CD4-positive, alpha-beta T cell (primary cell): ENCODE measurements around the gene TSPYL2. TPM values are rescaled to one million over a fixed set of nuclear protein-coding genes. Genes with fewer than 3 reads are reported as not detected.

Source experiments
- ATAC-seq: fragments of 200-7000 bp; cut with Tn5 transposase; one replicate; pipeline ENCODE4 v1.10.0; 2022; ENCODE audit warnings: mild to moderate bottlenecking; ENCODE audit not compliant: poor library complexity
- CTCF ChIA-PET: fragments of 350-600 bp; sonication (Branson Sonifier 250); formaldehyde crosslinking; loops from one replicate; lab custom pipeline; 2021; ENCODE audit warnings: antibody characterized with exemption, inconsistent platforms; lab: Charles Lee
- POLR2A ChIA-PET: fragments of 350-600 bp; sonication (Branson Sonifier 250); formaldehyde crosslinking; loops from one replicate; lab custom pipeline; 2021; ENCODE audit warnings: antibody characterized with exemption, inconsistent platforms; lab: Charles Lee
- DNase-seq, 14 experiments: peaks; one replicate each; pipeline ENCODE4 v3.0.0-alpha.2; 2013 to 2020; ENCODE audit warnings: mixed read lengths in 2 of 14
- H3K27ac ChIP-seq, 2 donors: one replicate each; pipeline versions ENCODE4 v1.5.1 to v1.7.0; 2013; ENCODE audit warnings: low read length in 2 of 2, low read depth in 1 of 2, mild to moderate bottlenecking in 1 of 2
- H3K27me3 ChIP-seq, 2 experiments: 1 replicate in 1 of 2; 2 replicates in 1 of 2; pipeline versions ENCODE4 v1.6.1 to v1.7.0; 2013; ENCODE audit warnings: low read length in 2 of 2, control low read depth in 1 of 2, mild to moderate bottlenecking in 1 of 2, moderate library complexity in 1 of 2; ENCODE audit not compliant: insufficient read depth in 2 of 2, control insufficient read depth in 1 of 2
- H3K36me3 ChIP-seq: one replicate; pipeline ENCODE4 v1.6.1; 2013; ENCODE audit warnings: low read length, control low read depth; ENCODE audit not compliant: insufficient read depth
- H3K4me1 ChIP-seq: one replicate; pipeline ENCODE4 v1.6.1; 2013; ENCODE audit warnings: low read length, control low read depth; ENCODE audit not compliant: insufficient read depth
- H3K4me3 ChIP-seq: one replicate; pipeline ENCODE4 v1.5.1; 2013; ENCODE audit warnings: mild to moderate bottlenecking, low read length, moderate library complexity
- H3K9me3 ChIP-seq, 2 experiments: 1 replicate in 1 of 2; 2 replicates in 1 of 2; pipeline versions ENCODE4 v1.6.1 to v1.7.0; 2013; ENCODE audit warnings: low read length in 2 of 2, mild to moderate bottlenecking in 2 of 2, control low read depth in 1 of 2, moderate library complexity in 1 of 2; ENCODE audit not compliant: control insufficient read depth in 1 of 2, insufficient read depth in 1 of 2
- H3K27ac Mint-ChIP-seq: one replicate; pipeline ENCODE4 v1.8.0; 2020; ENCODE audit warnings: mixed read lengths
- H3K27me3 Mint-ChIP-seq: one replicate; pipeline ENCODE4 v1.8.0; 2021; ENCODE audit warnings: mixed read lengths
- H3K36me3 Mint-ChIP-seq: one replicate; pipeline ENCODE4 v1.8.0; 2021; ENCODE audit warnings: low read depth, mixed read lengths
- H3K4me1 Mint-ChIP-seq: one replicate; pipeline ENCODE4 v1.8.0; 2021; ENCODE audit warnings: low read depth, mixed read lengths
- H3K4me3 Mint-ChIP-seq: one replicate; pipeline ENCODE4 v1.8.0; 2020; ENCODE audit warnings: mild to moderate bottlenecking, mixed read lengths
- H3K9me3 Mint-ChIP-seq: one replicate; pipeline ENCODE4 v1.8.0; 2020; ENCODE audit warnings: mixed read lengths
- intact Hi-C, 2 experiments: fragments of 100-400 bp; cut with DNase I in 1 of 2; cut with micrococcal nuclease in 1 of 2; formaldehyde crosslinking; loops; one replicate each; pipeline versions ENCODE4 v1.15.1 to v1.9.0; 2023 to 2025; cut with DNase I, micrococcal nuclease
- total RNA-seq, 174 experiments: library from RNA in 2 of 174; stranded (reverse) in 2 of 174; gene quantifications; one replicate each; pipeline ENCODE4 v1.2.3 and lab custom pipeline; 2021 to 2026
- TF ChIP-seq, protein P1 (sequence below): fragments of 200-600 bp; IDR thresholded peaks from one replicate; pipeline ENCODE4 v1.8.0; 2022; ENCODE audit warnings: antibody characterized with exemption, mild to moderate bottlenecking

The TSPYL2 gene
- total RNA-seq, 2 experiments from 2014 or later = 428 to 461 TPM

DNA sequence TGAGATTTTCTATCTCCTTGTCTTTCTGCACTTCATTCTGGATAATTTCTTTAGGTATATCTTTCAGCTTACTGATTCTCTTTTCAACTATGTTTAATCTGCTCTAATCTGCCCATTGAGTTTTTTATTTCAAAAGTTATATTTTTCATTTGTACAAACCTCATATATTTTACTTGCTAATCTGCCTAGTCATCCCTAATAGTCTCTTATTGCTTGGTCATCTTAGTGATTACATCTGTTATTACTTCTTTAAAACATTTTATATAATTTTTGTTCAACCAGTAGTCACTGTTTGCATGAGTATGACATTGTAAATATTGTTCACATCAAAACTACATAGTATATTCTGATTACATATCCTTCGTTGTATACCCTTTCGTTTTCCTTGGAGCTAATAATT lies 44.2 kb downstream of the TSPYL2 start:
- TF ChIP-seq, protein P1, sequence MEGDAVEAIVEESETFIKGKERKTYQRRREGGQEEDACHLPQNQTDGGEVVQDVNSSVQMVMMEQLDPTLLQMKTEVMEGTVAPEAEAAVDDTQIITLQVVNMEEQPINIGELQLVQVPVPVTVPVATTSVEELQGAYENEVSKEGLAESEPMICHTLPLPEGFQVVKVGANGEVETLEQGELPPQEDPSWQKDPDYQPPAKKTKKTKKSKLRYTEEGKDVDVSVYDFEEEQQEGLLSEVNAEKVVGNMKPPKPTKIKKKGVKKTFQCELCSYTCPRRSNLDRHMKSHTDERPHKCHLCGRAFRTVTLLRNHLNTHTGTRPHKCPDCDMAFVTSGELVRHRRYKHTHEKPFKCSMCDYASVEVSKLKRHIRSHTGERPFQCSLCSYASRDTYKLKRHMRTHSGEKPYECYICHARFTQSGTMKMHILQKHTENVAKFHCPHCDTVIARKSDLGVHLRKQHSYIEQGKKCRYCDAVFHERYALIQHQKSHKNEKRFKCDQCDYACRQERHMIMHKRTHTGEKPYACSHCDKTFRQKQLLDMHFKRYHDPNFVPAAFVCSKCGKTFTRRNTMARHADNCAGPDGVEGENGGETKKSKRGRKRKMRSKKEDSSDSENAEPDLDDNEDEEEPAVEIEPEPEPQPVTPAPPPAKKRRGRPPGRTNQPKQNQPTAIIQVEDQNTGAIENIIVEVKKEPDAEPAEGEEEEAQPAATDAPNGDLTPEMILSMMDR = no peak
- ChIA-PET CTCF (no interaction called here), POLR2A (no interaction called here)
- H3K9me3 Mint-ChIP-seq = no peaks in the 10 kb centered on the region
- no peak for ATAC-seq
- no peak overlapping the region for H3K27ac Mint-ChIP-seq
- no peak overlapping the region for H3K27ac ChIP-seq
- no peaks in the 10 kb centered on the region for H3K27me3 Mint-ChIP-seq
- no peak overlapping the region for H3K4me3 ChIP-seq
- no peaks in the 10 kb centered on the region for H3K9me3 ChIP-seq
- peaks cover 24% of the 10 kb centered on the region for H3K4me1 Mint-ChIP-seq
- no peaks in the 10 kb centered on the region for H3K27me3 ChIP-seq
- H3K36me3 Mint-ChIP-seq = peaks cover 24% of the 10 kb centered on the region
- no peaks in the 10 kb centered on the region for H3K36me3 ChIP-seq
- intact Hi-C loops = no loop called here
- H3K4me3 Mint-ChIP-seq = no peak overlapping the region
- no peak for DNase-seq
- no peaks in the 10 kb centered on the region for H3K4me1 ChIP-seq

DNA sequence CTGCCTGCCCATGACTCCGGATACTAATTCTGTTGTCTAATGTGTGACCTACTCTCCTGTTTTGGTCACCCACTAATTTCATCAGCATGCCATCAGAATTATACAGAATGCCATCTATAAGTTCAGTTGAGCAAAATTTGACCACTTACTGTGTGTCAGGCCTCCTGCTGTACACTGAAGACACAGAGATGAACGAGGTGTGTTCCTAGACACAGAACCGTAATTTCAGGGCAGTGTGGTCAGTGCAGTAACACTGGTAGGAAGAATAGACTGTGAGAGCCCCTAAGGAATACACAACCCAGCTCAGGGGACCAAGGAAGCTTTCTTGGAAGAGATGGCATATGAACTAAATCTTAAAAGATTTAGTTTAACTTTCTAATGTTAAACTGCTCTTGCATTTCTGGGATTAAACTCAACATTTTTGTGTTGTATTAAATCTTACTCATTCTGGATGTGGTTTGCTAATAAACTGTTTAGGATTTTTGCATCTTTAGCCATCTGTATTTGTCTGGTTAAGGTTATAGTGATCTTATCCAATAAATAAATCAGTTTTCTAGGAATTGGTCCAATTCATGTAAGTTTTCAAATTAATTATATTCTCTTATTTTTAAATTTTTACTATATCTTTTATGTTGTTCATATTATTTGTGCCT lies 46.1 kb downstream of the TSPYL2 start:
- H3K36me3 Mint-ChIP-seq = peaks cover 40% of the 10 kb centered on the region
- no peaks in the 10 kb centered on the region for H3K4me1 ChIP-seq
- DNase-seq (no peak), ATAC-seq (no peak)
- H3K27ac Mint-ChIP-seq = no peak overlapping the region
- H3K9me3 Mint-ChIP-seq = no peaks in the 10 kb centered on the region
- H3K4me3 ChIP-seq = no peak overlapping the region
- ChIA-PET POLR2A (no interaction called here), CTCF (no interaction called here)
- H3K27ac ChIP-seq = no peak overlapping the region
- no peaks in the 10 kb centered on the region for H3K27me3 Mint-ChIP-seq
- no peaks in the 10 kb centered on the region for H3K27me3 ChIP-seq
- no peaks in the 10 kb centered on the region for H3K36me3 ChIP-seq
- TF ChIP-seq, protein P1 = no peak
- H3K4me3 Mint-ChIP-seq = no peak overlapping the region
- intact Hi-C loops = no loop called here
- peaks cover 20% of the 10 kb centered on the region for H3K4me1 Mint-ChIP-seq
- no peaks in the 10 kb centered on the region for H3K9me3 ChIP-seq

DNA sequence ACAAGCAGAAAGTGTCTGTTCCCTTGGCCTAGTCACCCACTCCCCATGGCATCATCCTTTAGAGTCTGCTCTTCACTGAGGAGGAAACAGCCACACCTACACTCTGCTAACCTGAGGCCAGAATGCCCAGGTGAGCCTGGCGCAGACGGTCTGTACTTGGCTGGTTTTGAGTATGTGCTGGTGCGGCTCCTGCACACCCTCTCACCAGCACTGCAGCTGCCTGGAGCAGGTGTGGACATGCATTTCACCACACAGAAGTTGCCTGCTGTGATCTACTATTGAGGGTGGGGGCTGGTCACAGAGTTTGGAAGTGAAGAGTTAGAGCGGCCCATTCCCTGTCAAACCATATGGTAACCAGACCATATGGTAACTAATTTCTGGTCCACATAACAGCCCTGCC lies 51.2 kb downstream of the TSPYL2 start:
- Histone ChIP-seq H3K9me3 (no peaks in the 10 kb centered on the region), H3K4me3 (no peak overlapping the region), H3K4me1 (no peaks in the 10 kb centered on the region), H3K27ac (no peak overlapping the region), H3K27me3 (no peaks in the 10 kb centered on the region), H3K36me3 (no peaks in the 10 kb centered on the region)
- Mint-ChIP-seq H3K4me3 (no peak overlapping the region), H3K27me3 (no peaks in the 10 kb centered on the region), H3K36me3 (peaks cover 42% of the 10 kb centered on the region), H3K9me3 (no peaks in the 10 kb centered on the region), H3K4me1 (no peaks in the 10 kb centered on the region), H3K27ac (no peak overlapping the region)
- TF ChIP-seq, protein P1 = no peak
- intact Hi-C loops = no loop called here
- CTCF ChIA-PET = interaction anchor here (1.2 kb wide), 1 partner anchor 10 kb away, joined by 3 read pairs; no protein-coding TSS in a partner anchor
- POLR2A ChIA-PET = no interaction called here
- ATAC-seq (no peak), DNase-seq (no peak)
